Endothelial cell of umbilical vein (primary cell): ENCODE measurements around the gene DOCK1. TPM values are rescaled to one million over a fixed set of nuclear protein-coding genes. Genes with fewer than 3 reads are reported as not detected.

Source experiments
- BruUV-seq: library from RNA; stranded (reverse); fragments of 400-500 nt; replicated peaks from 2 replicates; lab custom pipeline; 2021; lab: Mats Ljungman, UMichigan
- CTCF ChIA-PET: fragments of 300-600, 350-600 bp; sonication (Branson Sonifier 250); formaldehyde crosslinking; loops from one replicate; lab custom pipeline; 2021; ENCODE audit warnings: antibody characterized with exemption, inconsistent platforms; lab: Charles Lee
- POLR2A ChIA-PET: fragments of 300-600, 350-600 bp; sonication (Branson Sonifier 250); formaldehyde crosslinking; loops from one replicate; lab custom pipeline; 2021; ENCODE audit warnings: antibody characterized with exemption, inconsistent platforms; lab: Charles Lee
- DNase-seq: peaks from one replicate; pipeline ENCODE4 v3.0.0-alpha.2; 2011; ENCODE audit warnings: low read depth, low spot score
- FAIRE-seq: peaks from 2 replicates; lab custom pipeline; 2011; peaks lifted over from hg19 to GRCh38; lab: Jason Lieb, UNC
- H2AFZ ChIP-seq: 2 replicates; pipeline ENCODE4 v1.6.0; 2012; ENCODE audit warnings: low read depth, low read length, control low read depth, inconsistent platforms
- H3K27ac ChIP-seq: 2 replicates; pipeline ENCODE4 v1.5.1; 2011; ENCODE audit warnings: low read depth, mild to moderate bottlenecking, control low read depth, low read length, moderate library complexity; ENCODE audit not compliant: insufficient read depth
- H3K27me3 ChIP-seq, 2 experiments: 2 replicates each; pipeline versions ENCODE4 v1.6.0 to v1.6.1; 2011; ENCODE audit warnings: low read length in 2 of 2, mixed read lengths in 1 of 2; ENCODE audit not compliant: control insufficient read depth in 2 of 2, insufficient read depth in 2 of 2
- H3K36me3 ChIP-seq, 2 experiments: 2 replicates in 1 of 2; 3 replicates in 1 of 2; pipeline ENCODE4 v1.5.1; 2011; ENCODE audit warnings: low read length in 2 of 2, mild to moderate bottlenecking in 1 of 2, moderate library complexity in 1 of 2; ENCODE audit not compliant: control insufficient read depth in 2 of 2, insufficient read depth in 2 of 2; ENCODE audit errors: extremely low read depth in 1 of 2
- H3K4me1 ChIP-seq: 3 replicates; pipeline ENCODE4 v1.5.1; 2011; ENCODE audit warnings: mild to moderate bottlenecking, low read length; ENCODE audit not compliant: control insufficient read depth, insufficient read depth; ENCODE audit errors: extremely low read depth
- H3K4me2 ChIP-seq: 2 replicates; pipeline ENCODE4 v1.6.1; 2011; ENCODE audit warnings: low read length, control low read depth, mixed read lengths; ENCODE audit not compliant: insufficient read depth
- H3K4me3 ChIP-seq, 3 experiments: fragments of 200-600 bp in 1 of 3; sonication (generic), shearing (Covaris generic) in 1 of 3; replicated peaks in 1 of 3; 2 replicates each; pipeline ENCODE4 v1.5.1; 2011 to 2016; ENCODE audit warnings: control low read depth in 3 of 3, low read length in 3 of 3, mild to moderate bottlenecking in 2 of 3, inconsistent platforms in 1 of 3, low read depth in 1 of 3, moderate library complexity in 1 of 3; ENCODE audit not compliant: insufficient read depth in 1 of 3
- H3K79me2 ChIP-seq: 2 replicates; pipeline ENCODE4 v1.6.0; 2012; ENCODE audit warnings: low read length, inconsistent platforms; ENCODE audit not compliant: control insufficient read depth, insufficient read depth
- H3K9ac ChIP-seq: replicated peaks from 2 replicates; pipeline ENCODE3; 2011; ENCODE audit warnings: low read length, control low read depth; ENCODE audit not compliant: insufficient read depth; ENCODE audit errors: extremely low read depth
- H3K9me1 ChIP-seq: replicated peaks from 3 replicates; pipeline ENCODE4 v1.6.0; 2011; ENCODE audit warnings: mild to moderate bottlenecking, low read length; ENCODE audit not compliant: control insufficient read depth, insufficient read depth; ENCODE audit errors: extremely low read depth
- H3K9me3 ChIP-seq: replicated peaks from 2 replicates; pipeline ENCODE4 v1.5.1; 2012; ENCODE audit warnings: low read length, inconsistent platforms; ENCODE audit not compliant: control insufficient read depth, insufficient read depth
- H4K20me1 ChIP-seq: replicated peaks from 2 replicates; pipeline ENCODE3; 2011; ENCODE audit warnings: mild to moderate bottlenecking, low read length; ENCODE audit not compliant: control insufficient read depth, insufficient read depth; ENCODE audit errors: extremely low read depth
- EZH2 ChIP-seq: IDR thresholded peaks from 2 replicates; pipeline ENCODE4 v1.6.1; 2012; ENCODE audit warnings: borderline replicate concordance, low read depth, mild to moderate bottlenecking, moderate library complexity, low read length, inconsistent platforms; ENCODE audit not compliant: severe bottlenecking
- FOS ChIP-seq: IDR thresholded peaks from 2 replicates; pipeline ENCODE4 v1.6.1; 2011; ENCODE audit warnings: mild to moderate bottlenecking, low read length, moderate library complexity, borderline replicate concordance; ENCODE audit not compliant: insufficient read depth
- GATA2 ChIP-seq: IDR thresholded peaks from 2 replicates; pipeline ENCODE4 v1.7.0; 2011; ENCODE audit warnings: low read depth, mild to moderate bottlenecking, moderate library complexity, mixed read lengths, low read length; ENCODE audit not compliant: insufficient read length, insufficient read depth
- JUN ChIP-seq: IDR thresholded peaks from 2 replicates; pipeline ENCODE4 v1.6.1; 2011; ENCODE audit warnings: borderline replicate concordance, low read depth; ENCODE audit not compliant: insufficient read length, insufficient read depth
- MYC ChIP-seq: IDR thresholded peaks from one replicate; pipeline ENCODE4 v1.6.1; 2011; ENCODE audit warnings: mild to moderate bottlenecking, low read depth, low read length
- POLR2A ChIP-seq: IDR thresholded peaks from 2 replicates; pipeline ENCODE4 v1.6.1; 2012; ENCODE audit warnings: low read depth, mild to moderate bottlenecking, control low read depth, low read length
- POLR2AphosphoS5 ChIP-seq: IDR thresholded peaks from 2 replicates; pipeline ENCODE4 v1.6.1; 2012; ENCODE audit warnings: low read depth, mild to moderate bottlenecking, control low read depth, low read length, moderate library complexity; ENCODE audit not compliant: insufficient read depth
- dilution Hi-C: fragments of 300-500 bp; cut with MboI; formaldehyde crosslinking; loops from one replicate; pipeline ENCODE4 v1.15.0; 2019; ENCODE audit warnings: low sequenced_read_pairs; ENCODE audit not compliant: extremely low pct_ligation_motif_present
- intact Hi-C: fragments of 100-400 bp; cut with micrococcal nuclease; formaldehyde crosslinking; loops from one replicate; pipeline ENCODE4 v1.10.0; 2022
- polyA plus RNA-seq, 4 experiments: library from polyadenylated mRNA; depleted of rRNA in 3 of 4; stranded (reverse) in 3 of 4; unstranded in 1 of 4; fragments of >200 nt; gene quantifications; 2 replicates each; pipeline versions ENCODE4 v1.2.1 to v1.2.3, GENCODE V29; 2011 to 2012; ENCODE audit warnings: missing spikeins in 1 of 4
- total RNA-seq: library from RNA; stranded (reverse); gene quantifications from 2 replicates; pipeline ENCODE4 v1.2.3, GENCODE V29; 2021
- TF ChIP-seq, protein P1 (sequence below), 2 donors: IDR thresholded peaks; 1 replicate in 1 of 2; 2 replicates in 1 of 2; pipeline ENCODE4 v1.5.1; 2011; ENCODE audit warnings: low read length in 2 of 2, mild to moderate bottlenecking in 2 of 2, moderate library complexity in 2 of 2, control low read depth in 1 of 2, inconsistent platforms in 1 of 2, low read depth in 1 of 2; ENCODE audit not compliant: insufficient read depth in 1 of 2; ENCODE audit errors: extremely low read depth in 1 of 2
- TF ChIP-seq, protein P2 (sequence below): IDR thresholded peaks from 2 replicates; pipeline ENCODE4 v1.6.1; 2011; ENCODE audit not compliant: insufficient read depth, insufficient read length

DOCK1 gene
- total and polyA plus RNA-seq, 2 donors (not counting 3 experiments of a cell fraction or from before 2014, with no cell fraction given) = 22.5 to 83.1 TPM

DNA sequence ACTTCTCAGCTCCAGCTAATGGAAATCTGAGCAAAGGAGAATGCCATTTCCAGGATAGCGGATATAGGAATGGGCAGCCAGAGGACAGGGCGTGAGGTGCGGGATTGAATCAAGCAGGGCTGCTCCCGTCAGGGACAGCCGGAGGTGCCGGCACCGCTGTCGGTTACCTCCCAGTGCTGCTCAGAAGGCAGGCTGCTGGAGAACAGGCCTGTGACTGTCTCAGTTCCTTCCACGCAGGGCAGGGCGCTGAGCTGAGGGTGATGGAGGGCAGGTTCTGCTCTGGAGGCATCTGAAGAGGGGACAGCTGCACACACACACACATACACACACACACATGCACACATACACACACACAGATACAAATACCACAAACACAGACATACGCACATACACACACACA, 111.1 kb downstream of the DOCK1 start:
- H3K4me3 ChIP-seq = no peak overlapping the region
- intact Hi-C loops (no loop called here), dilution Hi-C loops (no loop called here)
- no peak overlapping the region for H2AFZ ChIP-seq
- H3K27ac ChIP-seq = no peak overlapping the region
- FAIRE-seq (no peak), DNase-seq (no peak)
- H3K4me1 ChIP-seq = no peaks in the 10 kb centered on the region
- H3K9ac ChIP-seq = no peak overlapping the region
- ChIA-PET POLR2A (no interaction called here), CTCF (no interaction called here)
- H3K27me3 ChIP-seq = no peaks in the 10 kb centered on the region
- peaks cover 3 to 23% of the 10 kb centered on the region in 2 experiments for H3K36me3 ChIP-seq
- no peaks in the 10 kb centered on the region for H3K9me3 ChIP-seq
- no peaks in the 10 kb centered on the region for H3K9me1 ChIP-seq
- no peaks in the 10 kb centered on the region for H3K79me2 ChIP-seq
- H4K20me1 ChIP-seq = no peaks in the 10 kb centered on the region
- no peak overlapping the region for H3K4me2 ChIP-seq
- BruUV-seq = no TSS peak
- TF ChIP-seq, protein P1, sequence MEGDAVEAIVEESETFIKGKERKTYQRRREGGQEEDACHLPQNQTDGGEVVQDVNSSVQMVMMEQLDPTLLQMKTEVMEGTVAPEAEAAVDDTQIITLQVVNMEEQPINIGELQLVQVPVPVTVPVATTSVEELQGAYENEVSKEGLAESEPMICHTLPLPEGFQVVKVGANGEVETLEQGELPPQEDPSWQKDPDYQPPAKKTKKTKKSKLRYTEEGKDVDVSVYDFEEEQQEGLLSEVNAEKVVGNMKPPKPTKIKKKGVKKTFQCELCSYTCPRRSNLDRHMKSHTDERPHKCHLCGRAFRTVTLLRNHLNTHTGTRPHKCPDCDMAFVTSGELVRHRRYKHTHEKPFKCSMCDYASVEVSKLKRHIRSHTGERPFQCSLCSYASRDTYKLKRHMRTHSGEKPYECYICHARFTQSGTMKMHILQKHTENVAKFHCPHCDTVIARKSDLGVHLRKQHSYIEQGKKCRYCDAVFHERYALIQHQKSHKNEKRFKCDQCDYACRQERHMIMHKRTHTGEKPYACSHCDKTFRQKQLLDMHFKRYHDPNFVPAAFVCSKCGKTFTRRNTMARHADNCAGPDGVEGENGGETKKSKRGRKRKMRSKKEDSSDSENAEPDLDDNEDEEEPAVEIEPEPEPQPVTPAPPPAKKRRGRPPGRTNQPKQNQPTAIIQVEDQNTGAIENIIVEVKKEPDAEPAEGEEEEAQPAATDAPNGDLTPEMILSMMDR (IDR thresholded peaks at IDR 0.05; ENCODE audit: extremely low read depth in 1 of 2, insufficient read depth in 1 of 2, low read depth in 1 of 2, low read length in 2 of 2) = no peak
- TF ChIP-seq POLR2AphosphoS5 = no peak
- no peak for TF ChIP-seq MYC
- no peak for TF ChIP-seq GATA2
- TF ChIP-seq, protein P2, sequence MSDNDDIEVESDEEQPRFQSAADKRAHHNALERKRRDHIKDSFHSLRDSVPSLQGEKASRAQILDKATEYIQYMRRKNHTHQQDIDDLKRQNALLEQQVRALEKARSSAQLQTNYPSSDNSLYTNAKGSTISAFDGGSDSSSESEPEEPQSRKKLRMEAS = no peak
- TF ChIP-seq POLR2A = no peak
- TF ChIP-seq JUN = no peak
- no peak for TF ChIP-seq FOS
- no peak for TF ChIP-seq EZH2
